Measurements from ENCODE around the gene GOLGA6L10. TPM values are rescaled to one million over a fixed set of nuclear protein-coding genes. Genes with fewer than 3 reads are reported as not detected.
"Not testable (repeated sequence)": the region's sequence is repeated elsewhere in the genome, so short reads cannot be mapped to it uniquely, and the experiment has no call there.

The GOLGA6L10 gene
- polyA plus RNA-seq, 1 of the 3 experiments (the other 2 are of a cell fraction): 0.10 TPM

DNA sequence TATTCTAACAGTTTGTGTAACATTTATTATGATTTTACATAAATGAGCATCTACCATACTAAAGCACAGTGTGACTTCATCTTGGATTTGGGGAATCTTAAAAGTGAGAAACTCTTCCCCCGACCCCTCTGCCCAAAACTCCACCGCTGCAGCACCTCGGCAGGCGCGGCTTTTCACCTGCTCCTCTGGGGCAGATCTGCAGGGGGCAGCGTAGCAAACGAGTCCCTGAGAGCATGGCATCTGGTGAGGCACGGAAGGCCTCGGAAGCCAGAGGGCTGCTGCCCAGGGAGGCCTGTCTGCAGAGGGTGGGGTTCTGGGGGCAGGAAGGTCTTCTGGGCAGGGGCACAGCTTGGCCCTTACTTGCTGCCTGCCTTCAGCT is 14.7 kb downstream of the GOLGA6L10 start:
- WGBS (ENCODE audit: low lambda C conversion rate): 89% methylated on average over 8 of the region's 9 CpGs
- H3K9me2 ChIP-seq; DNase-seq; H3K27ac ChIP-seq (ENCODE audit: low read depth in 2 of 2, low read length in 1 of 2); H3K9me3 ChIP-seq; POLR2A ChIA-PET; H3K4me3 ChIP-seq (ENCODE audit: low read depth in 2 of 2, low read length in 1 of 2); H3K36me3 ChIP-seq (replicated peaks in 1 of 2; ENCODE audit: control insufficient read depth in 1 of 2, insufficient read depth in 2 of 2, low read length in 1 of 2); H2AFZ ChIP-seq (ENCODE audit: low read depth); H3K79me2 ChIP-seq (ENCODE audit: insufficient read depth); H3K27me3 ChIP-seq (ENCODE audit: insufficient read depth); H3K4me2 ChIP-seq; H4K20me1 ChIP-seq (ENCODE audit: insufficient read depth); H3K9ac ChIP-seq; H3F3A ChIP-seq (replicated peaks; ENCODE audit: insufficient read depth); CTCF ChIA-PET: not testable (repeated sequence)
- peaks cover 0 to 16% of the 10 kb centered on the region in 2 experiments; a peak in 1 of 4 replicates for H3K4me1 ChIP-seq (ENCODE audit: control insufficient read depth in 1 of 2, insufficient read depth in 2 of 2, low read depth in 1 of 2, low read length in 1 of 2)

- H3K9me2 ChIP-seq; DNase-seq; H3K4me2 ChIP-seq; H3K27me3 ChIP-seq (ENCODE audit: insufficient read depth); H2AFZ ChIP-seq (ENCODE audit: low read depth); H3K9ac ChIP-seq; H3K4me3 ChIP-seq (ENCODE audit: low read depth in 2 of 2, low read length in 1 of 2); POLR2A ChIA-PET; H3K79me2 ChIP-seq (ENCODE audit: insufficient read depth); H3K9me3 ChIP-seq; H3K36me3 ChIP-seq (replicated peaks in 1 of 2; ENCODE audit: control insufficient read depth in 1 of 2, insufficient read depth in 2 of 2, low read length in 1 of 2); CTCF ChIA-PET; H3F3A ChIP-seq (replicated peaks; ENCODE audit: insufficient read depth); H4K20me1 ChIP-seq (ENCODE audit: insufficient read depth): not testable (repeated sequence)
- 88% methylated on average over 4 of the region's 43 CpGs for WGBS (ENCODE audit: low lambda C conversion rate)
- Histone ChIP-seq H3K4me1 (ENCODE audit: control insufficient read depth in 1 of 2, insufficient read depth in 2 of 2, low read depth in 1 of 2, low read length in 1 of 2) (peaks cover 0 to 16% of the 10 kb centered on the region in 2 experiments; a peak in 1 of 4 replicates), H3K27ac (ENCODE audit: low read depth in 2 of 2, low read length in 1 of 2) (peak overlapping the region in 1 of 2 experiments; percentile 63; a peak in 2 of 4 replicates)
Observed at GRCh38 chr15:82333603-82334553, 15.4 kb downstream of the GOLGA6L10 start.

DNA sequence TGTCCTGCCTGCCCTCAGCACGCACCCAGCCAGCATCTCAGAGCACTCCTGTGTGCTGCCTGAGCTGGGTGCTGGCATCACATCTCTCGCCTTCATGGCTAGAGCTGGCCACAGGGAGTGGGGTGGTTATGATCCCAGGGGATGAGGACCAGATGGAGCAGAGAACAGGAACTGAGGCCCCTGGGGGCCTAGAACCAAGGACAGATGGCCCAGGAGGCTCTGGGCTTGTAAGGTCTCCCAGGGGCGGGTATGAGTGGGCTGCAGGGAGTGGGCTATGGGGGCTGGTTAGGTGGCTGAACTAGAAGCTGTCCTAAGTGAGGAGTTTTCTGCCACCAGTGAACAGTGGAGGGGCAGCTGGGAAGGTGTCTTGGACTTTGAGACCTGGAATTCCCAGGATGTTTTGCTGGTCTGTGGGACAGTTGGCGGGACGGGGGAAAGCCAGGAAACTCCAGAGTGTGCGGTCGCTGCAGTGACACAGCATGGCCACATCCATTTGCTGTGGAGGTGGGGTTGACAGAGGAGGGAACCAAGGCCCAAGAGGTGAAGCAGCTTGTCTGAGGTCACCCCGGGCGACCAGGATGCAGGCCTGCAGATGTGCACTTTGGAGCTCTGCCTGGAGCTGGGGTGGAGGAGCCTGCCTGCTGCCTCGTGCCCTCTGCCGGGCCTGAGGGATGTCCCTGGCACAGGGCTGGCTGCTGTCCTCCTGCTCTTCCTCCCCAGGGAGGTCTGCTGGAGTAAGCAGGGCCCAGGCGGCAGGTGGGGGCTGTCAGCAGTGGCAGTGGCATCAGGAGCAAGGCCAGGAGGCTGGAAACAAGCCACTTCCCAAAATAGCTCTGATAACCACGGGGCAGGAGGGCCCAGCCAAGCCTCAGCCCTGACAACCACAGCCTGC is 16.3 kb downstream of the GOLGA6L10 start:
- WGBS (ENCODE audit: low lambda C conversion rate): 90% methylated on average over 6 of the region's 13 CpGs
- H4K20me1 ChIP-seq (ENCODE audit: insufficient read depth); H3K9me3 ChIP-seq; H3F3A ChIP-seq (replicated peaks; ENCODE audit: insufficient read depth); H3K9me2 ChIP-seq; POLR2A ChIA-PET; H3K4me2 ChIP-seq; H3K9ac ChIP-seq; H3K27me3 ChIP-seq (ENCODE audit: insufficient read depth); H3K36me3 ChIP-seq (replicated peaks in 1 of 2; ENCODE audit: control insufficient read depth in 1 of 2, insufficient read depth in 2 of 2, low read length in 1 of 2); H3K4me3 ChIP-seq (ENCODE audit: low read depth in 2 of 2, low read length in 1 of 2); H3K79me2 ChIP-seq (ENCODE audit: insufficient read depth); CTCF ChIA-PET; H2AFZ ChIP-seq (ENCODE audit: low read depth): not testable (repeated sequence)
- Histone ChIP-seq H3K27ac (ENCODE audit: low read depth in 2 of 2, low read length in 1 of 2) (peak overlapping the region in 1 of 2 experiments; percentile 63; a peak in 2 of 4 replicates), H3K4me1 (ENCODE audit: control insufficient read depth in 1 of 2, insufficient read depth in 2 of 2, low read depth in 1 of 2, low read length in 1 of 2) (peaks cover 0 to 16% of the 10 kb centered on the region in 2 experiments; a peak in 1 of 4 replicates)
- peak; percentile 53 for DNase-seq

DNA sequence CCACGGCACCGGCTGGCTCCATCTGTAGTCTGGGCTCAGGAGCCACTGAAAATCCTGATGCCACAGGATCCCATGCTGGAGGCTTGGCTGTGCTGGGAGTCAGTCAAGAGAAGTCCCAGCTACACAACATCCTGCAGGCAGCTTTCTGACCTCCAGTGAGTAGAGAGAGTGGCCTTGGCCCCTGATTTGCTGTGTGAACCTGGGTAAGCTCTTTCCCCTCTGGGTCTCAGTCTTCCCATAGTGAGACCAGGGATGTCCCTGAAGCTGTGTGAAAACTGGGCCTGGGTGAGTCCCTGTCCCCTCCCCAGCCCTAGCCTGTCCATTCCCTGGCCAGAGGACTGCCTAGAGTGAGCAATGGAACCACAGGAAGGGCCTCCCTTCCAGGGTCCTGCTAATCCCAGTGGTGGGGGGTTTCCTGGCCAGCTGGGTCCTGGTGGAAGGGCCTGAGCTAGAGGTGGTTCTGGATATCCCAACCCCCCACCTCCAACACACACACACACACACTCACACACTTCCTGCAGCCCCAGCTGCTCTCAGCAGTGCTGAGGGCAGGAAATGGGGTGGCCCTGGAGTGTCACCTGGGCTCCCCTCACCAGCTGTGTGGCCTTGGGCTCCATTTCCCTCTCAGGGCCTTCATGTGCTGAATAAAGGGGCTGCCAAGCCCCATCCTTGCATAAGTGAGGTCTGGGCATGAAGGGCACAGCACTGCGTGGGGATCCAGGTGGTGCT is 17.5 kb downstream of the GOLGA6L10 start:
- POLR2A ChIA-PET; H3K27ac ChIP-seq (ENCODE audit: low read depth in 2 of 2, low read length in 1 of 2); H3K27me3 ChIP-seq (ENCODE audit: insufficient read depth); H3K9me2 ChIP-seq; H2AFZ ChIP-seq (ENCODE audit: low read depth); H3K9me3 ChIP-seq; H3K9ac ChIP-seq; H3K36me3 ChIP-seq (replicated peaks in 1 of 2; ENCODE audit: control insufficient read depth in 1 of 2, insufficient read depth in 2 of 2, low read length in 1 of 2); H4K20me1 ChIP-seq (ENCODE audit: insufficient read depth); H3K4me2 ChIP-seq; H3F3A ChIP-seq (replicated peaks; ENCODE audit: insufficient read depth); CTCF ChIA-PET; DNase-seq; H3K4me3 ChIP-seq (ENCODE audit: low read depth in 2 of 2, low read length in 1 of 2); H3K79me2 ChIP-seq (ENCODE audit: insufficient read depth): not testable (repeated sequence)
- whole genome bisulfite sequencing (ENCODE audit: low lambda C conversion rate): no CpG with 5 or more reads among the region's 3 CpGs
- H3K4me1 ChIP-seq (ENCODE audit: control insufficient read depth in 1 of 2, insufficient read depth in 2 of 2, low read depth in 1 of 2, low read length in 1 of 2): peaks cover 0 to 16% of the 10 kb centered on the region in 2 experiments; a peak in 1 of 4 replicates

- H3K27me3 ChIP-seq (ENCODE audit: insufficient read depth); H3K36me3 ChIP-seq (replicated peaks in 1 of 2; ENCODE audit: control insufficient read depth in 1 of 2, insufficient read depth in 2 of 2, low read length in 1 of 2); H4K20me1 ChIP-seq (ENCODE audit: insufficient read depth); H3K4me3 ChIP-seq (ENCODE audit: low read depth in 2 of 2, low read length in 1 of 2); H3K79me2 ChIP-seq (ENCODE audit: insufficient read depth); H2AFZ ChIP-seq (ENCODE audit: low read depth); DNase-seq; CTCF ChIA-PET; POLR2A ChIA-PET; H3K9ac ChIP-seq; H3K4me2 ChIP-seq; H3K27ac ChIP-seq (ENCODE audit: low read depth in 2 of 2, low read length in 1 of 2); H3F3A ChIP-seq (replicated peaks; ENCODE audit: insufficient read depth); H3K9me2 ChIP-seq; H3K9me3 ChIP-seq: not testable (repeated sequence)
- peaks cover 0 to 16% of the 10 kb centered on the region in 2 experiments; a peak in 1 of 4 replicates for H3K4me1 ChIP-seq (ENCODE audit: control insufficient read depth in 1 of 2, insufficient read depth in 2 of 2, low read depth in 1 of 2, low read length in 1 of 2)
- no CpG with 5 or more reads among the region's 11 CpGs for WGBS (ENCODE audit: low lambda C conversion rate)
Observed at GRCh38 chr15:82330921-82331320, 18.4 kb downstream of the GOLGA6L10 start.

GRCh38 chr15:82329039-82329438 is 20.2 kb downstream of the GOLGA6L10 start:
- H3K9me2 ChIP-seq; H3K27me3 ChIP-seq (ENCODE audit: insufficient read depth); H3K9me3 ChIP-seq; DNase-seq; POLR2A ChIA-PET; H3K4me3 ChIP-seq (ENCODE audit: low read depth in 2 of 2, low read length in 1 of 2); H3K36me3 ChIP-seq (replicated peaks in 1 of 2; ENCODE audit: control insufficient read depth in 1 of 2, insufficient read depth in 2 of 2, low read length in 1 of 2); H3K79me2 ChIP-seq (ENCODE audit: insufficient read depth); H3K9ac ChIP-seq; H2AFZ ChIP-seq (ENCODE audit: low read depth); CTCF ChIA-PET; H3K27ac ChIP-seq (ENCODE audit: low read depth in 2 of 2, low read length in 1 of 2); H3F3A ChIP-seq (replicated peaks; ENCODE audit: insufficient read depth); H3K4me2 ChIP-seq; H4K20me1 ChIP-seq (ENCODE audit: insufficient read depth): not testable (repeated sequence)
- H3K4me1 ChIP-seq (ENCODE audit: control insufficient read depth in 1 of 2, insufficient read depth in 2 of 2, low read depth in 1 of 2, low read length in 1 of 2): peaks cover 0 to 14% of the 10 kb centered on the region in 2 experiments; a peak in 1 of 4 replicates
- WGBS (ENCODE audit: low lambda C conversion rate): no CpG with 5 or more reads among the region's 13 CpGs

Measured in SK-N-SH (cell line).